Thymus (tissue), 11 donors: ENCODE data around the gene SSU72. TPM values are rescaled to one million over a fixed set of nuclear protein-coding genes. Genes with fewer than 3 reads are reported as not detected.

Experiments used
- DNase-seq, 9 donors: peaks; one replicate each; pipeline ENCODE4 v3.0.0-alpha.2; 2013; ENCODE audit warnings: low spot score in 9 of 9, low read depth in 6 of 9, missing footprints in 1 of 9
- H3K27ac ChIP-seq, 2 donors: one replicate each; pipeline ENCODE4 v1.5.1; 2013; ENCODE audit warnings: control low read depth in 1 of 2, low read depth in 1 of 2, low read length in 1 of 2, mild to moderate bottlenecking in 1 of 2, moderate library complexity in 1 of 2
- H3K27me3 ChIP-seq, 2 donors: one replicate each; pipeline ENCODE4 v1.5.1; 2013; ENCODE audit warnings: low read length in 1 of 2; ENCODE audit not compliant: control insufficient read depth in 2 of 2, insufficient read depth in 1 of 2
- H3K36me3 ChIP-seq, 2 donors: one replicate each; pipeline ENCODE4 v1.5.1; 2013; ENCODE audit warnings: low read length in 1 of 2, mild to moderate bottlenecking in 1 of 2, moderate library complexity in 1 of 2; ENCODE audit not compliant: control insufficient read depth in 2 of 2, insufficient read depth in 2 of 2
- H3K4me1 ChIP-seq, 2 donors: one replicate each; pipeline ENCODE4 v1.5.1; 2013; ENCODE audit warnings: low read length in 2 of 2; ENCODE audit not compliant: control insufficient read depth in 2 of 2, insufficient read depth in 2 of 2
- H3K4me3 ChIP-seq, 2 donors: one replicate each; pipeline ENCODE4 v1.5.1; 2013; ENCODE audit warnings: low read length in 2 of 2, control low read depth in 1 of 2, mild to moderate bottlenecking in 1 of 2
- H3K9me3 ChIP-seq, 2 donors: one replicate each; pipeline ENCODE4 v1.5.1; 2013; ENCODE audit warnings: low read length in 1 of 2, mild to moderate bottlenecking in 1 of 2; ENCODE audit not compliant: control insufficient read depth in 2 of 2, insufficient read depth in 1 of 2
- WGBS: extraction: QIAGEN DNeasy Blood & Tissue Kit; methylation state at CpG from one replicate; pipeline ENCODE4 v1.1.7; 2013; 5-methylcytosine and 5-hydroxymethylcytosine counted together
- polyA plus RNA-seq: library from polyadenylated mRNA; stranded (reverse); fragments of 200-250 nt; gene quantifications from one replicate; pipeline ENCODE4 v1.2.3, GENCODE V29; 2013
- total RNA-seq: library from RNA; stranded (reverse); fragments of 120-200 nt; gene quantifications from one replicate; pipeline ENCODE4 v1.2.4, GENCODE V29; 2013
- donor health status: healthy.

Gene SSU72
- total and polyA plus RNA-seq, 2 donors, result 47.8 to 109 TPM

- no peak for DNase-seq
- H3K9me3 ChIP-seq, result no peaks in the 10 kb centered on the region
- peaks cover 15 to 28% of the 10 kb centered on the region in 2 donors for H3K4me1 ChIP-seq
- no peaks in the 10 kb centered on the region for H3K27me3 ChIP-seq
- H3K27ac ChIP-seq, result peak overlapping the region; percentile 57 to 64
- WGBS, result under 1% methylated on average over 23 of the region's 23 CpGs
- peaks cover 4 to 6% of the 10 kb centered on the region in 2 donors for H3K36me3 ChIP-seq
- H3K4me3 ChIP-seq, result peak overlapping the region; percentile 94 to 97
These were observed 40.2 kb upstream of the SSU72 start for GRCh38 chr1:1614954-1615255.

- peak in 1 of 9 donors; percentile 41 for DNase-seq
- H3K4me1 ChIP-seq, result peaks cover 15 to 28% of the 10 kb centered on the region in 2 donors
- H3K27me3 ChIP-seq, result no peaks in the 10 kb centered on the region
- no peaks in the 10 kb centered on the region for H3K9me3 ChIP-seq
- H3K4me3 ChIP-seq, result peak overlapping the region; percentile 94 to 97
- peaks cover 4 to 6% of the 10 kb centered on the region in 2 donors for H3K36me3 ChIP-seq
- WGBS, result 42% methylated on average over 30 of the region's 30 CpGs
- peak overlapping the region; percentile 57 to 64 for H3K27ac ChIP-seq
These were observed 39.7 kb upstream of the SSU72 start for GRCh38 chr1:1614204-1614953.

GRCh38 chr1:1613509-1614082 is 38.9 kb upstream of the SSU72 start:
- Histone ChIP-seq H3K4me3 (no peak overlapping the region), H3K9me3 (no peaks in the 10 kb centered on the region), H3K4me1 (peaks cover 15 to 28% of the 10 kb centered on the region in 2 donors), H3K27me3 (no peaks in the 10 kb centered on the region), H3K27ac (no peak overlapping the region), H3K36me3 (peaks cover 4 to 6% of the 10 kb centered on the region in 2 donors)
- WGBS, result 91% methylated on average over 11 of the region's 11 CpGs
- DNase-seq, result no peak

- 99% methylated on average over 3 of the region's 3 CpGs for WGBS
- no peaks in the 10 kb centered on the region for H3K36me3 ChIP-seq
- no peak for DNase-seq
- H3K4me1 ChIP-seq, result peaks cover 15 to 29% of the 10 kb centered on the region in 2 donors
- H3K27ac ChIP-seq, result no peak overlapping the region
- H3K9me3 ChIP-seq, result no peaks in the 10 kb centered on the region
- no peaks in the 10 kb centered on the region for H3K27me3 ChIP-seq
- H3K4me3 ChIP-seq, result no peak overlapping the region
These were observed 37.4 kb upstream of the SSU72 start for GRCh38 chr1:1612104-1612400.

- Histone ChIP-seq H3K4me1 (peaks cover 7 to 26% of the 10 kb centered on the region in 2 donors), H3K27ac (no peak overlapping the region)
- DNase-seq, result no peak
These were observed 36.1 kb upstream of the SSU72 start for GRCh38 chr1:1610796-1611195.

GRCh38 chr1:1609822-1610485 is 35.3 kb upstream of the SSU72 start:
- Histone ChIP-seq H3K9me3 (no peaks in the 10 kb centered on the region), H3K27ac (peak overlapping the region in 1 of 2 donors; percentile 5), H3K4me3 (no peak overlapping the region), H3K27me3 (no peaks in the 10 kb centered on the region), H3K36me3 (no peaks in the 10 kb centered on the region), H3K4me1 (peaks cover 7 to 26% of the 10 kb centered on the region in 2 donors)
- no peak for DNase-seq
- WGBS, result 76% methylated on average over 12 of the region's 12 CpGs

More at GRCh38 chr1:1610796-1611195, 36.1 kb upstream of the SSU72 start:
- H3K9me3 ChIP-seq, result no peaks in the 10 kb centered on the region
- H3K4me3 ChIP-seq, result no peak overlapping the region
- H3K36me3 ChIP-seq, result no peaks in the 10 kb centered on the region
- 94% methylated on average over 9 of the region's 9 CpGs for WGBS
- no peaks in the 10 kb centered on the region for H3K27me3 ChIP-seq

GRCh38 chr1:1606232-1606631 is 31.6 kb upstream of the SSU72 start:
- Histone ChIP-seq H3K27me3 (peaks cover 9 to 33% of the 10 kb centered on the region in 2 donors), H3K27ac (no peak overlapping the region), H3K4me1 (peaks cover 0 to 10% of the 10 kb centered on the region in 2 donors), H3K9me3 (no peaks in the 10 kb centered on the region), H3K4me3 (no peak overlapping the region), H3K36me3 (no peaks in the 10 kb centered on the region)
- WGBS, result 92% methylated on average over 13 of the region's 13 CpGs
- no peak for DNase-seq

GRCh38 chr1:1605724-1606123 is 31.1 kb upstream of the SSU72 start:
- WGBS, result 96% methylated on average over 17 of the region's 17 CpGs
- DNase-seq, result no peak
- Histone ChIP-seq H3K9me3 (peaks cover 0 to 4% of the 10 kb centered on the region in 2 donors), H3K27me3 (peaks cover 14 to 38% of the 10 kb centered on the region in 2 donors), H3K27ac (no peak overlapping the region), H3K36me3 (no peaks in the 10 kb centered on the region), H3K4me3 (no peak overlapping the region), H3K4me1 (peaks cover 0 to 9% of the 10 kb centered on the region in 2 donors)

- peaks cover 20 to 45% of the 10 kb centered on the region in 2 donors for H3K27me3 ChIP-seq
- DNase-seq, result no peak
- no peak overlapping the region for H3K27ac ChIP-seq
- H3K4me1 ChIP-seq, result peaks cover 0 to 9% of the 10 kb centered on the region in 2 donors
- H3K36me3 ChIP-seq, result no peaks in the 10 kb centered on the region
- 94% methylated on average over 14 of the region's 14 CpGs for WGBS
- no peak overlapping the region for H3K4me3 ChIP-seq
- H3K9me3 ChIP-seq, result peaks cover 0 to 4% of the 10 kb centered on the region in 2 donors
These were observed 30.4 kb upstream of the SSU72 start for GRCh38 chr1:1605034-1605591.
